HUES6 (cell line): ENCODE data around the gene BNIP5.

Source experiments
- H3K27ac ChIP-seq: 2 replicates; pipeline ENCODE4 v1.7.0; 2013; ENCODE audit warnings: low read depth, mild to moderate bottlenecking, low read length, inconsistent platforms
- H3K27me3 ChIP-seq: 2 replicates; pipeline ENCODE4 v1.6.1; 2013; ENCODE audit warnings: low read length; ENCODE audit not compliant: control insufficient read depth, insufficient read depth
- H3K36me3 ChIP-seq: 2 replicates; pipeline ENCODE4 v1.6.1; 2013; ENCODE audit warnings: low read length; ENCODE audit not compliant: control insufficient read depth, insufficient read depth
- H3K4me1 ChIP-seq: 2 replicates; pipeline ENCODE4 v1.6.1; 2013; ENCODE audit warnings: low read length; ENCODE audit not compliant: control insufficient read depth, insufficient read depth
- H3K4me3 ChIP-seq: 2 replicates; pipeline ENCODE4 v1.5.1; 2013; ENCODE audit warnings: low read depth, low read length
- H3K9ac ChIP-seq: one replicate; pipeline ENCODE4 v1.6.1; 2013; ENCODE audit warnings: mild to moderate bottlenecking, low read length
- H3K9me3 ChIP-seq: 2 replicates; pipeline ENCODE4 v1.6.1; 2013; ENCODE audit warnings: low read depth, low read length; ENCODE audit not compliant: control insufficient read depth, insufficient read depth

The BNIP5 gene

DNA sequence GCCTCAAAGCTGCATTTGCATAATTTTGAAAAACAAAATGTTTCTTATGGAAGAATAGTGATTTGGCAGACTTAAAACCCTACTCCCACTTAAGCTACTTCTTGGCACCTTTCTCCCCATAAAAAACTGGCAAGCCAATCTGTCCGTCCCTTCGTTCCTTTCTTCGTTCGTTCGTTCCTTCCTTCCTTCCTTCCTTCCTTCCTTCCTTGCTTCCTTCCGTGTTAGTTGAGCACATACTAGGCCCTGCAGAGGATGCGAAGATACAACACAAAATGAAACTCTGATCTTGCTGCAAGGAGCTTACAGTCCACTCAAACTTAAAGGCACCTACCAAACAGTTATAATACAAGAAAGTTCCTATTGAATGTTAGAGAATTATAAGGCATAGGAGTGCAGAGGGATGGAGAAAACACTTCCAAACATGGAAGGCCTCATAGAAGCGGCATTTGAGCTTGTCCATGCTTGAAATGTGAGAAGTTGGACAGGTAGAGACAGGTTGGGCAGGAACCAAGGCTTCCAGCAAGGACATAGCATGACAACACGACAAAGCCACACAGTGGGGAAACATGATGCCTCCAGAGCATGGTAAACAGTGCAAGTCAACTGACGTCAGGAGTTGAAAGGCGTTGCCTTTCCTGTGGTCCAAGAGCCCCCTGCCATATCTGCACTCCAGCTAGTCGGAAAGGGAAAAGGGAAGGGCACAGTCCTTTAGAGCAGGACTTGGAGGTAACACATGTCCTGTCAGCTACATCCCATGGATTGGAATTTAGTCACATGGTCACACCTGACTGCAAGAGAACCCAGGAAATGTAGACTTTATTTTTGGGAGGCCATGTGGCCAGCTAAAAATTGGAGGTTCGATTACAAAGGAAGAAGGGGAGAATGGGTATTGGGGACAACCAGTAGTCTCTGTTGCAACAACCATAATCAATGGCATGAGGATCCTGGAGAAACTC lies 59.8 kb downstream of the BNIP5 start:
- H3K4me3 ChIP-seq, result no peak overlapping the region
- no peaks in the 10 kb centered on the region for H3K9me3 ChIP-seq
- H3K27ac ChIP-seq, result no peak overlapping the region
- H3K27me3 ChIP-seq, result no peaks in the 10 kb centered on the region; the same call in 1 of the 2 replicates
- H3K9ac ChIP-seq, result no peak overlapping the region
- no peaks in the 10 kb centered on the region for H3K36me3 ChIP-seq
- H3K4me1 ChIP-seq, result no peaks in the 10 kb centered on the region

DNA sequence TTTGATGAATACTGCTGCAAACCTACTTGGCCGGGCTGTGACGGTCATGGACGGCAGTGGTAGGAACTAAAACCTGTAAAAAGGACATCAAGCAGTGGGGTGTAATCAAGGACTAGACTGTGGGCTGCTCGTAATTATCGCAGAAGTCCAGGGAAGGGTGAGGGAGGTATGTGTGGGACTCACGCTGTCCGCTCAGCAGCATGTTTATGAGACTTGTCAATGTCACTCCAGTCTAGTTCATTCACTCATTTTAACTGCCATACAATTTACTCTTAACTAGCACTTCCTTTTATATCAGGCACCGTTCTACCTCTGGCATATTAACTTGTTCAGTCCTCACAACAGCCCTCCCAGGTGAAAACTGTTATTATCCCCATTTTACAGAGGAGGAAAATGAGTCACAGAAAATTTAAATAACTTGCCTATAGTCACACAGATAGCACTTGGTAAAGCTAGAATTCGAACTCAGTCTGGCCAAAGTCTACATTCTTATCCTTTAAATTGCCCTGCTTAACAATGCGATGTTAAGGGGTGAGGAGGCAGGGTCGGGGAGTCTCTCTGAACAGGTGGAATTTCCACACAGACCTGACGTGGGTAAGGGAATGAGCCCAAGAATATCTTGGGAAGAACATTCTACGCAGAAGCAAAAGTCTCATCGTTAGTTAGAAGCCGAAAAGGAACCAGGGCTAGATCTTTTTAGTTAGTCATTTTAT lies 62.7 kb downstream of the BNIP5 start:
- Histone ChIP-seq H3K27ac (no peak overlapping the region), H3K4me1 (peaks cover 5% of the 10 kb centered on the region; the same call in 1 of the 2 replicates), H3K4me3 (no peak overlapping the region), H3K9ac (no peak overlapping the region), H3K36me3 (no peaks in the 10 kb centered on the region), H3K9me3 (no peaks in the 10 kb centered on the region), H3K27me3 (no peaks in the 10 kb centered on the region; the same call in 1 of the 2 replicates)

DNA sequence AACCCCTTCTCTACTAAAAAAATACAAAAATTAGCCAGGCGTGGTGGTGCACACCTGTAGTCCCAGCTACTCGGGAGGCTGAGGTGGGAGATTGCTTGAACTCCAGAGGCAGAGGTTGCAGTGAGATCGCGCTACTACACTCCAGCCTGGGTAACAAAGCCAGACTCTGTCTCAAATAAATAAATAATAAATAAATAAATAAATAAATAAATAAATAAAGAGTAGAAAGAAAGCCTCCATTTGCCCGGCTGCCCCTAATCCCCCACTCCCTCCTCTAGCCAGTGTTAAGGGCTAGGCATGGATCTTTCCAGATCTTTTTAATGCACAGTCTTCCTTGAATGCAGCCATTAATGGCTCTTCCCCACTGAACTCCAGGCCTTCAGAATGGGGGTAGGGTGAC lies 63.6 kb downstream of the BNIP5 start:
- Histone ChIP-seq H3K4me3 (no peak overlapping the region), H3K4me1 (peaks cover 5% of the 10 kb centered on the region; the same call in 1 of the 2 replicates), H3K9ac (no peak overlapping the region), H3K36me3 (no peaks in the 10 kb centered on the region), H3K27ac (no peak overlapping the region), H3K27me3 (no peaks in the 10 kb centered on the region; the same call in 1 of the 2 replicates), H3K9me3 (no peaks in the 10 kb centered on the region)

DNA sequence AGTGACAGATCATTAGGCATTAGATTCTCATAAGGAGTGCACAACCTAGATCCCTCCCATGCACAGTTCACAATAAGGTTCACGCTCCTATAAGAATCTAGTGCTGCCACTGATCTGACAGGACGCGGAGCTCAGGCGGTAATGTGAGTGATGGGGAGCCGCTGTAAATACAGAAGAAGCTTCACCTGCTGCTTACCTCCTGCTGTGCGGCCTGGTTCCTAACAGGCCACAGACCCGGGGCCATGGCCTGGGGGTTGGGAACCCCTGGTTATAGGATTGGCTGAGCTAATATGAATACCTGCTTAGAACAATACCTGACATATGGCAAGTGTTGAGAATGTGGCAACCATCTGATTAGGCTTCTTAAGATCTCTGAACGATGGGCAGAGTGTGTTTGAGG lies 64.5 kb downstream of the BNIP5 start:
- Histone ChIP-seq H3K27ac (no peak overlapping the region), H3K27me3 (no peaks in the 10 kb centered on the region; the same call in 1 of the 2 replicates), H3K36me3 (no peaks in the 10 kb centered on the region), H3K4me3 (no peak overlapping the region), H3K9ac (no peak overlapping the region), H3K9me3 (no peaks in the 10 kb centered on the region), H3K4me1 (peaks cover 5% of the 10 kb centered on the region; the same call in 1 of the 2 replicates)

DNA sequence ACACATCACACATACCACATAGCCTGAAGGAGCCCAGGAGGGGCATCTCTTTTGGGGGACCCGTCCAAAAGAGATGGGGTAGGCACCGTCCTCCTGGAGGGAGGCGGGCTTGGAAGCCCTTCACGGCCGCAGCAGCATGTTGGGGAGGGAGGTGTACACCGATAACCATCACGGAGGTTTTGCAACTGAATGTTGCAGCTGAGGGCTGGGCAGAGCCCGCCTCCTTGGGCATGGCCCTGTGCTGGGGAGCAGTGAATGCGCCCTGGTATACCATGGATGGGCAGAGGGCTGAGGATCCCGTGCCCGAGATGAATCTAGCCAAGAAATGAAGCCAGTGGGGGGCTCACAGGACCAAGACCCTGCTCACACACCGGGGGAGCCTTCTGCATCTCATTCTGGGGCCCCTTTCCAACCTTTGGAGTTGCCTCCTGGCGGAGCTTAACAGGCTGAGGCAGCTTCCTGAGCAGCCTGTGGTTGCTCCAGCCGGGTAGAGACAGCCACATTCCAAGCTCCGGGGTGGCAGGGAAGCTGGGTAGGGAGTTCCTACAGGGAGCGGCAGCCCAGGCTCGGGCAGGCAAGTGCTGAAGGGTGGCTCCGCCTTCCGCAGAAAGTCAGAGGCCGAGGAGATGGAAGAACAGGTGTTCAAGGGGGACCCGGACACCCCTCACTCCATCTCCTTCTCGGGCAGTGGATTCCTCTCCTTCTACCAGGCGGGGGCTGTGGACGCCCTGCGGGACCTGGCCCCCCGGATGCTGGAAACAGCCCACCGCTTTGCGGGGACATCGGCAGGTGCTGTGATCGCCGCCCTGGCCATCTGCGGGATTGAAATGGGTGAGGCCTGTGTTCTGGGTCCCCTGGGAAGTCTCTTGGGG lies 66.6 kb downstream of the BNIP5 start, which contains the start of gene PNPLA1:
TSS of gene PNPLA1 (plus strand) at position 227 of the 872 bp plus-strand sequence. CDS start at position 627, 400 bp downstream.
- Histone ChIP-seq H3K27me3 (no peaks in the 10 kb centered on the region; the same call in 1 of the 2 replicates), H3K4me3 (no peak within 1 kb of the TSS), H3K27ac (no peak within 1 kb of the TSS), H3K9ac (no peak within 1 kb of the TSS), H3K9me3 (peaks cover 3% of the 10 kb centered on the region; the same call in 1 of the 2 replicates), H3K36me3 (no peaks in the 10 kb centered on the region), H3K4me1 (peaks cover 5% of the 10 kb centered on the region; the same call in 1 of the 2 replicates)

DNA sequence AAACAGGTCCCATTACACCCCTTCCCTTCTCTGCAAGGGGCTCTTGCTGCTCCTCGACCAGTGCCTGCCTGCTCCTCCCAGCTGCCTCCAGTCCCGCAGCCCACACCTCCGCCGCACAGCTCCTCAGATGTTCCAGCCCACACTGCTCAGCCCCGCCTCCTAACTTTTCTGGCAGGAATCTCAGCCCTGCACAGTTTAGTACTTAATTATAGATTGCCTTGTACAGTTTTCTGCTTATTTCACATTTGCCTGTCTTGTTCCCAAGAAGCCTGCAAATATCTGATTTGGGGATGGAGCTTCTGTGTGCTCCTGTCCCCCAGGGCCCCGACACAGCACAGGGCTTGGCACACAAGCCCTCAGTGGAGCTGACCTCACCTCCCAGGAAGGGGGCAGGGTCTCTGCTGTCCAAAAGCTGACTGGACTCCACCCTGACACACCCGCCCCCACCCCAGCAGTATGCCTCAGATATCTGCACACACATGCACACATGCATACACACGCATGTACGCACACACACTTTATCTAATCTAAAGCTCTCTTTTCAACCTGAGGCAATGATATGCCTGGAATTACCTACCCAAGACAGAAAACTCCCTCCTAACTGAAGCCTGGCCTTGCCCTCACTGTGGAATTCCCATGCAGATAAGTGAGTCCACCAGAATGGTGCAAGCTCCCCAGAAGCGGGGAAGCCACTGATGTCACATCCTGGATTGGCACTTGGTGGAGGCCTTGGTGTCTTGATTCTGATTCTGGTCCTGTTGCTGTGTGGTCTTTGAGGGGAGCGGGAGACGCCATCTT lies 68.0 kb downstream of the BNIP5 start:
- Histone ChIP-seq H3K9me3 (peaks cover 5% of the 10 kb centered on the region; the same call in 1 of the 2 replicates), H3K4me1 (peaks cover 9% of the 10 kb centered on the region; the same call in 1 of the 2 replicates)

DNA sequence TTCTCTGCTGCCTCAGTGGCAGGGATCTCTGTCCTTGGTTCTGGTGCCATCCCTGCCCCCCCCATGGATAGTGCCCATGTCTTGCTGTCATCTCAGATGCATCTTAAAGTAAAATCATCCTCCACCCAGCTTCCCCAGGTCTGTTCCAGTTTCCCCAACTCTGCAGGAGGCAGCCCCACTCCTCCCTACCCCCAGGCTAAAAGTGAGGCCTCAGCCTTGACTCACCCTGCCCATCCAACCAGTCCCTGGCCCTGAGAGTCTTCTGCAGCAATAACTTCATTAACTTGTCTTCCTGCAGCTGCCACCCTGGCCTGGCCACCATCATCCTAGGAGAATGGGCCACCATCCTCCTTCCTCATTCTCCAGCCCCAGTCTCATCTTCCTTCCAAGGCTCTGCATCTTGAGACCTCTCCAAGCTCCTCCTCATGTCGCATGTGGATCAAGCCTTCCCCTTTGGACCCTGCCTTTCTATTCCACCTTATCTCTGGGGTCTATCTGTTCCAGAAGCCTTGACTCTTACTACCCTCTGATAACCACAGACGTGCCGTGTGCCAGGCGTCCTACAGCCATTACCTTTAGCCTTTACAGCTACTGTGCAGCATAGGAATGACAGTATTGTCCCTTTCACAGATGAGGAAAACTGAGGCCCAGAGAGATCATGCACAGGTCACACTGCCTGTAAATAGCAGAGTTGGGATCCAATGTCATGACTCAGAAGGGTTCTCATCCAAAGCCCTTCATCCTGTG lies 68.8 kb downstream of the BNIP5 start:
- no peak overlapping the region for H3K9ac ChIP-seq
- no peaks in the 10 kb centered on the region; the same call in 1 of the 2 replicates for H3K27me3 ChIP-seq
- H3K9me3 ChIP-seq, result peaks cover 5% of the 10 kb centered on the region; the same call in 1 of the 2 replicates
- no peaks in the 10 kb centered on the region for H3K36me3 ChIP-seq
- H3K4me3 ChIP-seq, result no peak overlapping the region
- H3K27ac ChIP-seq, result no peak overlapping the region
- peaks cover 10% of the 10 kb centered on the region; the same call in 1 of the 2 replicates for H3K4me1 ChIP-seq

More for the DNA sequence above, 68.0 kb downstream of the BNIP5 start:
- H3K9ac ChIP-seq, result no peak overlapping the region
- no peak overlapping the region for H3K4me3 ChIP-seq
- H3K36me3 ChIP-seq, result no peaks in the 10 kb centered on the region
- no peaks in the 10 kb centered on the region; the same call in 1 of the 2 replicates for H3K27me3 ChIP-seq
- no peak overlapping the region for H3K27ac ChIP-seq

DNA sequence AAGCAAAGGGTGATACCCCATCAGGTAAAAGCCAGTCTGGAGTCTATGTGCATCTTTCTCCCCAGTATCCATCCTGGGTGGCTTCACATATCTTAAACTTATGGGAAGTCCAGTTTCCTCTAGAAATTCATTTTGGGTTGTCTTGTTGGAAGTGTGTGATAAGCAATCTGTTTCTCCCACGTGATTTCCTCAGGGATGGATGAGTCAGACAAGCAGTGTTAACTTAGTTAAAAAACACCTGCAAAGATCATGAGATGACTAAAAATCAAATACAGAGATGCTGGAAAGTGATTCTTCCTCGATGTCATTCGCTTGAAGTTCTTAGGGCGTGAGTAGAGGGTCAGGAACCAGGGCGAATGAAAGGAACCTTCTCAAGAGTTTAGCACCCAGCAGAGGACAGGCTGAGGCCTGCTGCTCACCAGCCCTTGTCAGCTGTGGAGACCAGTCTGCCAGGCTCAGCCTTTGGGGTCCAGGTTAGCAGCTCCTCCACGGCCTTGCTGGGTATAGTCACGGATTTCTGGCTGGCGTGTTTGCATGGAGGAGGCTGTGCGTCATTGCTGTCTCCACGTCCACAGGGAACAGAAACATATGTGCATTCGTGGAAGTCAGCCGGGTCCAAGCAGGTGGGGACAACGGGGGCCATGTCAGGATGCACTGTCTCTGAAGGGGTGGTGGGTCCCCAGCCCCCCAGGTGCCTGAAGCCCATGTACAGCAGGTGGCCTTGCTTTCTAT lies 69.6 kb downstream of the BNIP5 start:
- no peak overlapping the region for H3K4me3 ChIP-seq
- no peak overlapping the region for H3K27ac ChIP-seq
- H3K9ac ChIP-seq, result no peak overlapping the region
- H3K4me1 ChIP-seq, result peaks cover 10% of the 10 kb centered on the region; the same call in 1 of the 2 replicates
- H3K9me3 ChIP-seq, result peaks cover 5% of the 10 kb centered on the region; the same call in 1 of the 2 replicates
- no peaks in the 10 kb centered on the region for H3K36me3 ChIP-seq
- H3K27me3 ChIP-seq, result no peaks in the 10 kb centered on the region; the same call in 1 of the 2 replicates
